Stimulated activated CD8-positive, alpha-beta memory T cell treated with anti-CD3 and anti-CD28 coated beads, Interleukin-12 subunit alpha, Interleukin-12 subunit beta, amount 100 ng/mL, for 24 hours (primary cell): ENCODE data around the gene TLX3.

Experiments used
- DNase-seq: peaks from one replicate; pipeline ENCODE4 v3.0.0-alpha.2; 2020; ENCODE audit errors: extremely low read depth

The TLX3 gene

GRCh38 chr5:171306166-171306565 lies 2.9 kb upstream of the TLX3 start:
- no peak for DNase-seq

- no peak for DNase-seq
These were observed 2.1 kb upstream of the TLX3 start for GRCh38 chr5:171306781-171307591.

- no peak for DNase-seq
These were observed 1.1 kb upstream of the TLX3 start for GRCh38 chr5:171307789-171308452.

- DNase-seq = no peak
These were observed 496 bp downstream of the TLX3 start for GRCh38 chr5:171309276-171310211.

- DNase-seq = no peak
These were observed 1.3 kb downstream of the TLX3 start for GRCh38 chr5:171310212-171310818.

- no peak for DNase-seq
These were observed 1.8 kb downstream of the TLX3 start for GRCh38 chr5:171310819-171311321.

GRCh38 chr5:171311322-171312077 lies 2.5 kb downstream of the TLX3 start:
- no peak for DNase-seq

GRCh38 chr5:171312129-171312974 lies 3.3 kb downstream of the TLX3 start:
- no peak for DNase-seq

GRCh38 chr5:171313481-171314206 lies 4.6 kb downstream of the TLX3 start:
- DNase-seq = no peak

GRCh38 chr5:171314728-171315385 lies 5.8 kb downstream of the TLX3 start:
- DNase-seq = no peak

- no peak for DNase-seq
These were observed 6.4 kb downstream of the TLX3 start for GRCh38 chr5:171315386-171315891.

GRCh38 chr5:171315925-171316257 lies 6.8 kb downstream of the TLX3 start:
- DNase-seq = no peak

GRCh38 chr5:171316258-171317121 lies 7.4 kb downstream of the TLX3 start:
- no peak for DNase-seq

- no peak for DNase-seq
These were observed 8.2 kb downstream of the TLX3 start for GRCh38 chr5:171317230-171317629.

- no peak for DNase-seq
These were observed 9.0 kb downstream of the TLX3 start for GRCh38 chr5:171318026-171318425.

- no peak for DNase-seq
These were observed 12.4 kb downstream of the TLX3 start for GRCh38 chr5:171321447-171321846.

GRCh38 chr5:171322527-171322926 lies 13.5 kb downstream of the TLX3 start:
- no peak for DNase-seq

GRCh38 chr5:171323007-171323406 lies 14.0 kb downstream of the TLX3 start:
- DNase-seq = no peak
